K562 (cell line): ENCODE measurements around the gene PRSS8. TPM values are rescaled to one million over a fixed set of nuclear protein-coding genes. Genes with fewer than 3 reads are reported as not detected.

Experiments used
- ATAC-seq: fragments of 200-7000 bp; cut with Tn5 transposase; 3 replicates; pipeline ENCODE4 v1.9.1; 2020; ENCODE audit warnings: moderate library complexity
- BruUV-seq: library from RNA; stranded (reverse); fragments of 400-500 nt; replicated peaks from 2 replicates; lab custom pipeline; 2021; lab: Mats Ljungman, UMichigan
- CTCF ChIA-PET: fragments of 300-600 bp; formaldehyde crosslinking; extraction: SDS; loops from one replicate; lab custom pipeline; 2021; ENCODE audit warnings: low intra/inter-chr PET ratio; lab: Yijun Ruan, JAX
- POLR2A ChIA-PET: fragments of 300-600, 350-650 bp; sonication (Branson Sonifier 250); formaldehyde crosslinking; extraction: SDS; loops from one replicate; lab custom pipeline; 2021; ENCODE audit warnings: antibody characterized with exemption, inconsistent platforms; lab: Yijun Ruan, JAX
- DNase-seq, 4 experiments: peaks; one replicate each; pipeline versions ENCODE4 v3.0.0 to v3.0.0-alpha.2; 2011 to 2018; ENCODE audit warnings: low spot score in 3 of 4, mixed read lengths in 3 of 4; ENCODE audit errors: extremely low read depth in 1 of 4
- FAIRE-seq: peaks from 2 replicates; lab custom pipeline; 2011; peaks lifted over from hg19 to GRCh38; lab: Jason Lieb, UNC
- H2AFZ ChIP-seq: 2 replicates; pipeline ENCODE4 v1.6.0; 2011; ENCODE audit warnings: low read depth, low read length, control low read depth, inconsistent platforms
- H3K27ac ChIP-seq: fragments of 200-600 bp; 3 replicates; pipeline ENCODE4 v1.8.0; 2011; ENCODE audit warnings: low read depth, mild to moderate bottlenecking, control low read depth, inconsistent platforms, low read length, moderate library complexity, mixed read lengths; ENCODE audit errors: extremely low read depth
- H3K27me3 ChIP-seq, 2 experiments: fragments of 300-600 bp in 1 of 2; 2 replicates in 1 of 2; 3 replicates in 1 of 2; pipeline versions ENCODE4 v1.6.0 to v1.8.0; 2011; ENCODE audit warnings: inconsistent platforms in 2 of 2, low read length in 2 of 2, mild to moderate bottlenecking in 1 of 2, mixed read lengths in 1 of 2, moderate library complexity in 1 of 2; ENCODE audit not compliant: control insufficient read depth in 2 of 2, insufficient read depth in 2 of 2
- H3K36me3 ChIP-seq: fragments of 300-600 bp; 3 replicates; pipeline ENCODE4 v1.8.0; 2011; ENCODE audit warnings: mild to moderate bottlenecking, low read length, inconsistent platforms; ENCODE audit not compliant: control insufficient read depth, insufficient read depth
- H3K4me1 ChIP-seq, 2 experiments: fragments of 200-600 bp in 1 of 2; replicated peaks in 1 of 2; 2 replicates in 1 of 2; 3 replicates in 1 of 2; pipeline versions ENCODE4 v1.5.1 to v1.8.0; 2011; ENCODE audit warnings: inconsistent platforms in 2 of 2, low read length in 2 of 2, mild to moderate bottlenecking in 1 of 2, mixed read lengths in 1 of 2, moderate library complexity in 1 of 2; ENCODE audit not compliant: control insufficient read depth in 2 of 2, insufficient read depth in 2 of 2
- H3K4me2 ChIP-seq: 2 replicates; pipeline ENCODE4 v1.6.1; 2011; ENCODE audit warnings: low read length, control low read depth, inconsistent platforms, mixed read lengths; ENCODE audit not compliant: insufficient read depth
- H3K4me3 ChIP-seq: fragments of 200-600 bp; sonication (generic), shearing (Covaris generic); 2 replicates; pipeline ENCODE4 v1.5.1; 2016; ENCODE audit warnings: control low read depth, inconsistent platforms
- H3K79me2 ChIP-seq: fragments of 200-600 bp; 3 replicates; pipeline ENCODE4 v1.8.0; 2011; ENCODE audit warnings: low read length, inconsistent platforms; ENCODE audit not compliant: control insufficient read depth, insufficient read depth
- H3K9ac ChIP-seq, 2 experiments: 2 replicates each; pipeline versions ENCODE4 v1.6.0 to v1.6.1; 2011; ENCODE audit warnings: low read depth in 2 of 2, low read length in 2 of 2, control low read depth in 1 of 2, inconsistent platforms in 1 of 2, mild to moderate bottlenecking in 1 of 2, mixed read lengths in 1 of 2; ENCODE audit not compliant: insufficient read depth in 1 of 2
- H3K9me1 ChIP-seq: one replicate; pipeline ENCODE4 v1.6.0; 2011; ENCODE audit warnings: inconsistent platforms, mild to moderate bottlenecking, low read length, moderate library complexity; ENCODE audit not compliant: control insufficient read depth, insufficient read depth
- H3K9me3 ChIP-seq: replicated peaks from 2 replicates; pipeline ENCODE4 v1.5.1; 2011; ENCODE audit warnings: low read depth, low read length, inconsistent platforms; ENCODE audit not compliant: control insufficient read depth, insufficient read depth
- H4K20me1 ChIP-seq: replicated peaks from 2 replicates; pipeline ENCODE4 v1.6.1; 2011; ENCODE audit warnings: low read length, inconsistent platforms, mixed read lengths; ENCODE audit not compliant: control insufficient read depth, insufficient read depth
- CGGBP1 ChIP-seq: fragments of 250-450 bp; sonication (Bioruptor Pico); IDR thresholded peaks from 2 replicates; pipeline ENCODE4 v1.9.0; 2021; ENCODE audit warnings: mild to moderate bottlenecking
- E2F5 ChIP-seq: sonication (generic); formaldehyde crosslinking; IDR thresholded peaks from 2 replicates; pipeline ENCODE4 v1.8.0; 2022; ENCODE audit warnings: mild to moderate bottlenecking, missing genetic modification reagents
- FIP1L1 ChIP-seq: fragments of 200-400 bp; formaldehyde crosslinking; IDR thresholded peaks from 2 replicates; pipeline ENCODE4 v1.6.1; 2018; ENCODE audit warnings: mild to moderate bottlenecking, low read depth, low read length; ENCODE audit not compliant: poor library complexity, severe bottlenecking
- HMGN3 ChIP-seq: IDR thresholded peaks from 2 replicates; pipeline ENCODE4 v1.6.1; 2011; ENCODE audit warnings: borderline replicate concordance, low read depth, mild to moderate bottlenecking, mixed read lengths, low read length; ENCODE audit not compliant: insufficient read length; ENCODE audit errors: extremely low read depth
- MTA1 ChIP-seq: fragments of 450-650 bp; IDR thresholded peaks from 2 replicates; pipeline ENCODE4 v1.6.1; 2017; ENCODE audit warnings: borderline replicate concordance
- NR2F6 ChIP-seq: fragments of 450-650 bp; formaldehyde crosslinking; IDR thresholded peaks from 2 replicates; pipeline ENCODE4 v1.4.0; 2020; ENCODE audit warnings: mild to moderate bottlenecking
- PHB2 ChIP-seq: fragments of 450-650 bp; IDR thresholded peaks from 2 replicates; pipeline ENCODE4 v1.6.1; 2017; ENCODE audit warnings: low read depth
- RNF2 ChIP-seq: sonication (generic); IDR thresholded peaks from 2 replicates; pipeline ENCODE4 v1.6.1; 2016
- SNAPC5 ChIP-seq: fragments of 250-450 bp; sonication (Bioruptor Pico); IDR thresholded peaks from 2 replicates; pipeline ENCODE4 v1.8.0; 2021; ENCODE audit warnings: moderate library complexity, mild to moderate bottlenecking, inconsistent platforms
- ZNF146 ChIP-seq: IDR thresholded peaks from one replicate; pipeline ENCODE4 v1.6.1; 2018; ENCODE audit warnings: missing compliant biosample characterization; ENCODE audit not compliant: unreplicated experiment
- ZNF395 ChIP-seq: fragments of 200-800 bp; sonication (Bioruptor generic); IDR thresholded peaks from 2 replicates; pipeline ENCODE4 v1.6.1; 2017; ENCODE audit warnings: missing genetic modification characterization, missing compliant biosample characterization
- ZNF449 ChIP-seq: fragments of 250-450 bp; sonication (Bioruptor Pico); IDR thresholded peaks from 2 replicates; pipeline ENCODE4 v1.8.0; 2022; ENCODE audit warnings: moderate library complexity, mild to moderate bottlenecking, inconsistent platforms
- ZNF512 ChIP-seq: IDR thresholded peaks from 2 replicates; pipeline ENCODE4 v1.6.1; 2016; ENCODE audit warnings: missing genetic modification characterization, missing compliant biosample characterization
- WGBS: fragments of 100-300 bp; shearing (Covaris generic); methylation state at CpG from one replicate; pipeline ENCODE4 v1.1.6; 2016; ENCODE audit warnings: low coverage, mixed read lengths; ENCODE audit not compliant: insufficient coverage; ENCODE audit errors: missing lambda C conversion rate; 5-methylcytosine and 5-hydroxymethylcytosine counted together
- in situ Hi-C: fragments of 300-500 bp; cut with MboI; formaldehyde crosslinking; loops from 4 replicates; pipeline ENCODE4 v1.15.0; 2018; ENCODE audit warnings: inconsistent platforms, mixed read lengths
- intact Hi-C: fragments of 100-400 bp; cut with micrococcal nuclease; formaldehyde crosslinking; loops from 2 replicates; pipeline ENCODE4 v1.14.2; 2022
- polyA plus RNA-seq, 8 experiments: library from polyadenylated mRNA; depleted of rRNA in 4 of 8; stranded (reverse) in 5 of 8; unstranded in 3 of 8; fragments of >200 nt; fragmentation: Nextera tagmentation in 2 of 8; fragmentation: Illumina TruSeq in 1 of 8; extraction: Ambion mirVana in 2 of 8; extraction: Trizol in 1 of 8; gene quantifications; 2 replicates each; pipeline versions ENCODE4 v1.2.1 to v1.2.3, GENCODE V29; 2011 to 2014; ENCODE audit warnings: inconsistent platforms in 1 of 8, missing spikeins in 1 of 8
- total RNA-seq, 7 experiments: library from RNA; depleted of rRNA in 6 of 7; stranded (reverse); fragments of >200 nt in 6 of 7; fragmentation: Illumina TruSeq in 2 of 7; extraction: Trizol in 2 of 7; gene quantifications; 2 replicates each; pipeline versions ENCODE4 v1.2.1 to v1.2.3, GENCODE V29; 2011 to 2021; ENCODE audit warnings: low replicate concordance in 1 of 7

PRSS8 gene
- total and polyA plus RNA-seq, 9 of the 15 experiments (the other 6 are each of a cell fraction or from before 2014, with no cell fraction given) = 0.25 to 3.9 (median 1.3) TPM; not detected in 1

- FAIRE-seq (no peak), ATAC-seq (no peak), DNase-seq (no peak)
- WGBS = 61% methylated on average over 3 of the region's 3 CpGs
- no peak overlapping the region for H2AFZ ChIP-seq
- H4K20me1 ChIP-seq = peaks cover 15% of the 10 kb centered on the region
- H3K27ac ChIP-seq = no peak overlapping the region
- POLR2A ChIA-PET = no interaction called here
- H3K9me1 ChIP-seq = no peaks in the 10 kb centered on the region
- peaks cover 11% of the 10 kb centered on the region for H3K36me3 ChIP-seq
- H3K27me3 ChIP-seq = no peaks in the 10 kb centered on the region; a peak in 1 of 5 replicates
- H3K4me3 ChIP-seq = no peak overlapping the region
- H3K9me3 ChIP-seq = no peaks in the 10 kb centered on the region
- BruUV-seq = no TSS peak
- no peak overlapping the region for H3K4me2 ChIP-seq
- H3K4me1 ChIP-seq = peaks cover 5 to 12% of the 10 kb centered on the region in 2 experiments; a peak in 4 of 5 replicates
- TF ChIP-seq MTA1 = no peak
- no peak for TF ChIP-seq PHB2
- TF ChIP-seq ZNF449 = no peak
- TF ChIP-seq ZNF146 (CRISPR knock-in tag) = no peak
- TF ChIP-seq SNAPC5 = no peak
- no peak for TF ChIP-seq CGGBP1 (CRISPR knock-in tag)
- TF ChIP-seq NR2F6 (CRISPR knock-in tag) = no peak
- no peak for TF ChIP-seq FIP1L1
- no peak for TF ChIP-seq RNF2
- no peak for TF ChIP-seq ZNF395 (CRISPR knock-in tag)
- TF ChIP-seq HMGN3 = no peak
- no peak for TF ChIP-seq ZNF512 (tag)
- TF ChIP-seq E2F5 (CRISPR knock-in tag) = no peak
- intact Hi-C loops = no loop called here
- H3K79me2 ChIP-seq = peaks cover 29% of the 10 kb centered on the region
- CTCF ChIA-PET = no interaction called here
- in situ Hi-C loops = no loop called here
- H3K9ac ChIP-seq = no peak overlapping the region
Observed at GRCh38 chr16:31177136-31177535, 41.6 kb upstream of the PRSS8 start.
